Activated T-cell treated with anti-CD3 and anti-CD28 coated beads, Interleukin-2, amount 50 U/mL, for 4 hours (primary cell): Measurements from ENCODE around the gene CHST12. TPM values are rescaled to one million over a fixed set of nuclear protein-coding genes. Genes with fewer than 3 reads are reported as not detected.

ENCODE experiments used
- ATAC-seq, 2 donors: fragments of 200-7000 bp; cut with Tn5 transposase; one replicate each; pipeline ENCODE4 v1.10.0; 2021
- DNase-seq: peaks from one replicate; pipeline ENCODE4 v3.0.0-alpha.2; 2020
- H3K27me3 Mint-ChIP-seq: one replicate; pipeline ENCODE4 v1.8.0; 2021; ENCODE audit warnings: low read depth, mixed read lengths
- H3K36me3 Mint-ChIP-seq: one replicate; pipeline ENCODE4 v1.8.0; 2022; ENCODE audit warnings: mixed read lengths; ENCODE audit not compliant: insufficient read depth
- H3K4me1 Mint-ChIP-seq: one replicate; pipeline ENCODE4 v1.8.0; 2021; ENCODE audit warnings: low read depth, mixed read lengths
- H3K4me3 Mint-ChIP-seq: one replicate; pipeline ENCODE4 v1.8.0; 2021; ENCODE audit warnings: mild to moderate bottlenecking, moderate library complexity, mixed read lengths
- H3K9me3 Mint-ChIP-seq: one replicate; pipeline ENCODE4 v1.8.0; 2021; ENCODE audit warnings: mixed read lengths
- total RNA-seq, 3 donors: library from RNA; stranded (reverse); gene quantifications; one replicate each; pipeline ENCODE4 v1.2.1, GENCODE V29; 2021

The CHST12 gene
- total RNA-seq, 3 donors from 2014 or later = 4.9 to 6.5 (median 5.9) TPM

GRCh38 chr7:2490181-2490651, 86.8 kb downstream of the CHST12 start:
- ATAC-seq (no peak), DNase-seq (no peak)
- Mint-ChIP-seq H3K4me3 (no peak overlapping the region), H3K27me3 (peaks cover 3% of the 10 kb centered on the region), H3K36me3 (no peaks in the 10 kb centered on the region), H3K4me1 (peaks cover 2% of the 10 kb centered on the region), H3K9me3 (no peaks in the 10 kb centered on the region)

GRCh38 chr7:2492038-2492437, 88.6 kb downstream of the CHST12 start:
- no peaks in the 10 kb centered on the region for H3K9me3 Mint-ChIP-seq
- H3K27me3 Mint-ChIP-seq = peaks cover 13% of the 10 kb centered on the region
- H3K36me3 Mint-ChIP-seq = no peaks in the 10 kb centered on the region
- peaks cover 2% of the 10 kb centered on the region for H3K4me1 Mint-ChIP-seq
- ATAC-seq (no peak), DNase-seq (no peak)
- no peak overlapping the region for H3K4me3 Mint-ChIP-seq

GRCh38 chr7:2493205-2494164, 90.1 kb downstream of the CHST12 start:
- DNase-seq = no peak
- no peak for ATAC-seq
- Mint-ChIP-seq H3K36me3 (no peaks in the 10 kb centered on the region), H3K4me3 (no peak overlapping the region), H3K27me3 (peaks cover 13% of the 10 kb centered on the region), H3K4me1 (peaks cover 2% of the 10 kb centered on the region), H3K9me3 (no peaks in the 10 kb centered on the region)

DNA sequence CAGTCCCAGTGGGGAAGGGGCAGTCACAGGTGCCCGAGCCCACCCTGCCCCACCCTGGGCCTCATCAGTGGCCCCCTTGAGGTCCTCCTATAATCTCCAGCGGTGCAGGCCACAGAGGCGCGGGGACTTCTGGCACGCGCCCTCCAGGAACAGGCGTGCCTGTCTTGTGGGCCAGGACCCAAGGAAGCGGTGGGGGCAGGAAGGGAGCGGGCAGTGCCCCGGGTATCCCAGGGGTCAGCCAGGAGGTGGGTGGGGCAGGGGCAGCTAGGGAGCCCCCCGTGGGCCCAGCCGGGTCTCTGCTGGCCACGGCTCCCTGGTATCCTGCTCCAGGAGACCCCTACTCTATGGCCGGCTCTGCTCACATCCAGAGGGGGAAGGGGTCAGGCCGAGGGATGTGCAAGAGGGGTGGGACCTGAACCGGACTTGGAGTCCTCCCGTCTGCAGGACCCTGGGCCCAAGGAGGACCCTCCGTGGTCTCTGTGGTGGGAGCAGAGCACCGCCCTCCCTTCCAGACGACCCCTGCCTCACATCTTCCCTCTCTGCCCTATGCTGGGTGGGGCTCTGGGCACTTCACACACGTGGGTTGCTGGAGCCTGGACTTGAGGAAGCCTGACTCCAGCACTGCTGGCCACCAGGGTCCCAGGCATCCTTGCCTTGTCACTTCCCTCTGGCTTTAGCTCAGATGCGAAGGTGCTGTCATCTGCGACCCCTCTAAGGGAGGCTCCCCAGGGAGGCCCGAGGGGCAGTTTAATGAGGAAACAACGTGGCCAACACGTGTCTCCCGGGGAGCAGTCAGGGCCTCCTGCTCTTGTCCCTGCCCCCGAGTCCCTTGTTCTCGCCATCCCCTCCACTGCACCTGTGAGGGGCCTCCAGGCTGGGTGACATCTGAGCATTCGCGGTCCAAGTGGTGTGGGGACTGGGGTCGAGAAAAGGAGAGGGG, 91.0 kb downstream of the CHST12 start:
- no peak overlapping the region for H3K4me3 Mint-ChIP-seq
- H3K9me3 Mint-ChIP-seq = no peaks in the 10 kb centered on the region
- ATAC-seq (no peak), DNase-seq (no peak)
- peaks cover 13% of the 10 kb centered on the region for H3K27me3 Mint-ChIP-seq
- H3K4me1 Mint-ChIP-seq = no peaks in the 10 kb centered on the region
- no peaks in the 10 kb centered on the region for H3K36me3 Mint-ChIP-seq

DNA sequence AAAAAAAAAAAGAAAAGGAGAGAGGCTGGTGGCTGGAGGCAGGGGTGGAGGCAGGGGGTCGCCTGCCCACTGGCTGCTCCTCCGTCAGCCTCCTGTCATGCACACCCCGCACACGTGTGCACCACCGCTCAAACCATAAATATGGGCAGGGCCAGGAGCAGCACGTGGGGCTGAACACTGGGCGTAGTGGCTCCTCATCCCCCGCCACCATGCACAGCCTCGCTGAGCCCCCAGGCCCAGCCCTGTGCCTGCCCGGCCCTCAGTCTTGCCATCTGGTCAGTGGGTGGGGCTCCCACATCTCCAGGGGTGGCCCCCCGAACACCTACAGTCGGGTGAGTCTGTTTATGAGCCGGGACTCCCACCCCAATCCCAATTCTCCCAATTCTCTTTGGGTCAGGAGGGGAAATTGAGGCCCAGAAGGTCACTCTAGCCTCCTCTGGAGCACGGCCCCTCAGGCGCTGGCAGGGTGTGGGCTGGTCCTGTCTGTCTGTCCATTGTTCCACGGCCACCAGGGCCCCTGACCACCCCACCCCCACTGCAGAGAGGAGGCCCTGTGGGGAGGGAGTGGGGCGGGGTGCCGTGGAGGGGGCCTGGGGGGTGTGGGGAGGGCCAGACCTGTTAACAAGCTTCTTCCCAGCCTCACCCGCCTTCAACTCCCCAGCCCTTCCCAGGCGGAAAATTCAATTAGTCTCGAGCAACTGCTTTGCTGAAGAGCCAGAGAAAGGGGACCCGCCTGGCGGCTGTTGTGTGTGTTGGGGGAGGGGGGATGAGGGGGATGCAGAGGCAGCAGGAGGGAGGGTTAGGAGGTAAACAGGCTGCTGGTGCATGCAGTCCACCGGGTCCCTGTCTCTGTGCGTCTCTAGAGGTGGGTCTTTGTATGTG, 92.2 kb downstream of the CHST12 start:
- H3K27me3 Mint-ChIP-seq = peaks cover 13% of the 10 kb centered on the region

GRCh38 chr7:2496375-2496774, 93.0 kb downstream of the CHST12 start:
- ATAC-seq = no peak
- no peak overlapping the region for H3K4me3 Mint-ChIP-seq
- H3K9me3 Mint-ChIP-seq = no peaks in the 10 kb centered on the region
- DNase-seq = no peak
- no peaks in the 10 kb centered on the region for H3K36me3 Mint-ChIP-seq
- peaks cover 13% of the 10 kb centered on the region for H3K27me3 Mint-ChIP-seq
- H3K4me1 Mint-ChIP-seq = no peaks in the 10 kb centered on the region

More for the DNA sequence above, 92.2 kb downstream of the CHST12 start:
- no peaks in the 10 kb centered on the region for H3K36me3 Mint-ChIP-seq
- ATAC-seq (no peak), DNase-seq (no peak)
- H3K4me3 Mint-ChIP-seq = no peak overlapping the region
- H3K4me1 Mint-ChIP-seq = no peaks in the 10 kb centered on the region
- H3K9me3 Mint-ChIP-seq = no peaks in the 10 kb centered on the region

DNA sequence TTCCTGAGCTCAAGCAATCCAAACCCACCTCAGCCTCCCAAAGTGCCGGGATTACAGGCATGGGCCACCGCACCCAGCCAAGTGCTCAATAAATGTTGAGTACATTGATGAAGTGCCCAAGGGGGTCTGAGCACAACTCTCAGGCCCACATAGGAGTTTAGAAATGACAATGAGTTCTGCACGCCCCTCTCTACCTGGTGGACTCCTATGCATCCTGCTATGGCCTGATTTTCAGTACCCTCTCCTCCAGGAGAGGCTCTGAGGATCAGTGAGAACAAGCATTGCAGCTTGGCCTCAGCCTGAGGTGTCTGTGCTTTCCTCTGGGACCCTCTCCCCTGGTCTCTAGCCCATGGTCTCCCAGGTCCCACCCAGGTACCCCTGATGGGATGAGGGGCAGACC, 93.7 kb downstream of the CHST12 start:
- ATAC-seq (no peak), DNase-seq (no peak)
- Mint-ChIP-seq H3K27me3 (peaks cover 13% of the 10 kb centered on the region), H3K4me3 (no peak overlapping the region), H3K4me1 (no peaks in the 10 kb centered on the region), H3K9me3 (no peaks in the 10 kb centered on the region), H3K36me3 (no peaks in the 10 kb centered on the region)

DNA sequence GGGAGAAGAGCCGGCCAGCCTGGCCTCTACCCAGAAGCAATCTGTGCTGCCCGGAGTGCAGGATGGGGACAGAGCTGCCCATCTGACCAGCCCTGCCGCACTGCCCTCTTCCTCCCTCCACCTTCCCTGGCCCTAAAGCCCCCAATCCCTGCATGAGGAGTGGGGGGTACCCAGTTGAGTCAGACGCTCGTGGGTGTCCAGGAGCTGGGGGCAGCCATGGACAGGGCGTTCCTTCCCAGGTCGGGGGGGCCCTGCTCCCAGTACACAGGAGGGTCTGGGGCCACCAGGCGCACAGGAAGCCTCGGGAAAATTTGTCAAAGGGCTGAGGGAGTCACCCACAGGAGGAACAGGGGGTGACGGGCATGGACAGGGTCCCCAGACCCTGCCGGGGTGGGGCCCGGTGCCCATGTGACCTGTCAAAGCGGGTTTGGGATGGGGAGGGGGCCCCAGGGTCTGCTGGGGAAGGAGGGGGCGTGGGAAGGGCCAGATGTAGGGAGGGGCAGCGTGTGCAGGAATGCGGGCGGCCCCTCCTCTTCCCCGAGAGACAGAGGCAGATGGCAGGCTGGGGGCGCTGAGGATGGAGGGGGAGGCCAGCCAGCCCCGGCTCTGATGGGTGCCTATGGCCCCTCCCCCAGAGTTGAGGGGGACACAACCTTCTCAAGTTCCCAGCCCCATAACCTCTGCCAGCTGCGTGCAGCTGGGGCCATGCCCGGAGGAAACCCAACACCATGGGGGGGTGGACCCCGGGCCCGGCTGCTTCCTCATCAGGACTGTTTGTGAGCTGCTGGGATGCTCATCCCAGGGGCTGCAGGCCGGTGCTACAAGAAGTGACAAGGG, 94.3 kb downstream of the CHST12 start:
- no peaks in the 10 kb centered on the region for H3K36me3 Mint-ChIP-seq
- H3K4me1 Mint-ChIP-seq = no peaks in the 10 kb centered on the region
- peaks cover 13% of the 10 kb centered on the region for H3K27me3 Mint-ChIP-seq
- DNase-seq (no peak), ATAC-seq (no peak)
- H3K9me3 Mint-ChIP-seq = no peaks in the 10 kb centered on the region
- no peak overlapping the region for H3K4me3 Mint-ChIP-seq

Other genes with a start within 250 kb of the CHST12 start
- 10 to 100 TPM; 55.8 to 59.4 (median 57.9) TPM for gene MAD1L1, start 170.7 kb upstream of the CHST12 start, total RNA-seq
- gene MRM2, start 161.4 kb upstream of the CHST12 start, total RNA-seq = 10 to 100 TPM; 49.9 to 56.5 (median 51.2) TPM
- gene NUDT1, start 161.4 kb upstream of the CHST12 start, total RNA-seq = 100 to 1,000 TPM in 1 of 3 donors, 10 to 100 TPM in 2; 83.7 to 105 (median 96.8) TPM
- gene SNX8, start 89.2 kb upstream of the CHST12 start, total RNA-seq = 10 to 100 TPM; 51.9 to 54.0 (median 53.9) TPM
- 100 to 1,000 TPM; 448 to 483 (median 474) TPM for gene EIF3B, start 48.8 kb upstream of the CHST12 start, total RNA-seq
- gene GRIFIN, start 72.8 kb downstream of the CHST12 start, total RNA-seq = not detected
- gene LFNG, start 116.2 kb downstream of the CHST12 start, total RNA-seq = 10 to 100 TPM; 16.1 to 17.7 (median 17.7) TPM
- 10 to 100 TPM; 40.7 to 55.0 (median 42.6) TPM for gene BRAT1, start 151.9 kb downstream of the CHST12 start, total RNA-seq
- gene IQCE, start 155.4 kb downstream of the CHST12 start, total RNA-seq = 10 to 100 TPM in 1 of 3 donors, 1 to 10 TPM in 2; 8.9 to 10.4 (median 9.0) TPM
- 10 to 100 TPM; 13.4 to 17.3 (median 15.2) TPM for gene TTYH3, start 228.4 kb downstream of the CHST12 start, total RNA-seq